Hematopoietic multipotent progenitor cell treated with erythropoietin and hydrocortisone succinate and interleukin-3 and kit ligand, for 15 days (in vitro differentiated cells): ENCODE results near the gene SPDYE5.

Experiments used
- DNase-seq: peaks from one replicate; pipeline ENCODE4 v3.0.0-alpha.2; 2015; ENCODE audit warnings: low spot score

The SPDYE5 gene

DNA sequence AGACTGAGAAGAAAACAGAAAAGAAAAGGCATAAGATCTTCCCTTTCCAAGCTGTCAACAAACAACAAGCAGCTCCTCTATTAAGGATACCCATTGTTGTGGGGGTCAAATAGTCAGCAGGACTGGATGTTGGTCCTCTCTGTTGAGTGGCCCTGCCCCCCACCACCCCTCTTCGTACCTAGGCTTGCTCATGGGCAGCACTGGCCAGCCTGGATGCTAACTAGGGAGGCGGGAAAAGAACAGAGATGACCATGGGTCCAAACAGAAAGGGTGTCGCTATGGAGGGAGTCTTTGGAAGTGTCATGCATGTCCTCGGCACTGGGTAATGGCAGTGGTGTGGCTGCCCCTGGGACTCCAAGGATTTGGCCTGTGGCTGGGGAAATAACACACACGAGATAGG is 45.6 kb downstream of the SPDYE5 start:
- DNase-seq = no peak

DNA sequence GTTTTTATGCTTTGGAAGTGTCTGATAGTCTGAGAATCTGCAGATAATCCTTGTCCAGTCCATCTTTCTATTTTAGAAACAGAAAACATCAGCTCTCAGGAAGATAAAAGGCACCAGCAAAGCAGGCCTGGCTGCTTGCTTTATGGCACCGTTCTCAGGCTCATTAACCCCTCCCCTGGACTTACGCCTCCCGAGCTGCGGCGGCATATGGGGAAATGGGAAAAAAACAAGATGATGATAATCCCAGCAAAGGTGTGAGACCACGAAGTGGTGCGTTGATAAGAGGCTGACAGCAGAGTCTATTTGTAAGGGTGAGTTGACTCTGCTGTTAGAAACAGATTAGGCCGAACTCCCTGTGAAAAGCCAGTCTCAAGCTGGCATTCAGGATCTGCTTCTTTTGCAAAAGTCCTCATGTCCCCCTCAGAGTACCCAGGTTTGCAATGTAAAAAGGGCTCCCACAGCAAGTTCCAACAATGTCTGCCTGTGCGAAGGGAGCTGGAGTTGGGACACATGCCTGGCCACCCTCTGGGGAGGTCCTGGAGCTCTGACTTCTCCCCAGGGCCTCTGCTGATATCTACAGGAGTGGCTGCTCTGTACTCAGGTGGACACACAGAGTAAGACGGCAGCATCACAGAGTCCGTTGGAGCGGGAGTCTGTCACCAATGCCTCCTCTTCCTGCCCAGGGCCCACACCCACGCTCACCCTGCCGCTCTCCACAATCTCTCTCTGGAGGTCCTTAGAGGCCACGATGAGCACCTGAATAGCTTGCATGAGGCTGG is 54.3 kb downstream of the SPDYE5 start:
- DNase-seq = no peak
